Tibial nerve (tissue), 4 donors: ENCODE data around the gene OR2B2.

Experiments used
- CTCF ChIP-seq, 5 experiments: fragments of 200-600 bp in 3 of 5; fragments of 450-650 bp in 2 of 5; sonication (generic) in 3 of 5; IDR thresholded peaks; one replicate each; pipeline ENCODE4 v1.5.1; 2016 to 2019; ENCODE audit warnings: antibody characterized with exemption in 5 of 5, mild to moderate bottlenecking in 3 of 5, moderate library complexity in 2 of 5
- EP300 ChIP-seq, 2 donors: sonication (generic); formaldehyde crosslinking; IDR thresholded peaks; one replicate each; pipeline ENCODE4 v1.6.1; 2017; ENCODE audit warnings: antibody characterized with exemption in 2 of 2, mild to moderate bottlenecking in 1 of 2
- POLR2A ChIP-seq, 2 donors: fragments of 450-650 bp; IDR thresholded peaks; one replicate each; pipeline ENCODE4 v1.6.1; 2017; ENCODE audit warnings: antibody characterized with exemption in 2 of 2, mild to moderate bottlenecking in 2 of 2, moderate library complexity in 2 of 2

GRCh38 chr6:27893836-27894807 lies 18.1 kb downstream of the OR2B2 start:
- no peak for TF ChIP-seq CTCF (IDR thresholded peaks at IDR 0.05)
- peak in 1 of 2 donors; percentile 74 for TF ChIP-seq EP300 (IDR thresholded peaks at IDR 0.05)
- no peak for TF ChIP-seq POLR2A (IDR thresholded peaks at IDR 0.05)
